ENCODE results near the gene PPEF2.

DNA sequence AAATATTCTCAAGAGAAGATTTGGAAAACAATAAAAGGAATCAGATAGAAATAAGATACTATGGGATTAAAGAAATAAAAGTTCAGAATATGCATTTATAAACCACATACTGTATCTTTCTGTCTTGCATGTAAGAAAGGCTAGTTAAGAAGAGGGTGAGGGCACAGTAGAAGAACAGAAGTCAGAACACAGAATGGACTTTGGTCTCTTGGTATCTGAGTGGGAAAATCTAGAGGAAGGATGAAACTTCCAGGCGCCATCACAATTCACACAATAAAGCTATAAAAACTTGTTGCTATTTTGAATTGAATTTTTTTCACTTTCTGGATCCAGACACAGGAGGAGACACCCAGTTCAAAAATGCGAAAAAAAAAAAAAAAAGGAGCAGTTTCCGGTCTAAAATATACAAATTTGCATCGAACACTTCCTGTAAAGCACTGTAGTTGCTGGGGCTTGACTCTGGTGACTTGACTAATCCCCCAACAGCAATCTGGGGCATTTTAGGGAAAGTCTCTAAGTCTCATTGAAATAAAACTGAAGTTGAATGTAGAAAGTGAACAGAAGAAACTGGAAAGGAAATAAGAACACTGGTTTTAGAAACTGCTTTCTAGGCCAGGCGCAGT is 46.7 kb upstream of the PPEF2 start:
- TF ChIP-seq EZH2 (IDR thresholded peaks at IDR 0.05; ENCODE audit: insufficient read depth, poor library complexity, severe bottlenecking) (no peak), EZH2phosphoT487 (IDR thresholded peaks at IDR 0.05; ENCODE audit: insufficient read depth, low read depth) (no peak)
